GM12878 (cell line): ENCODE results near the gene TRAF3. TPM values are rescaled to one million over a fixed set of nuclear protein-coding genes. Genes with fewer than 3 reads are reported as not detected.

Experiments used
- ATAC-seq: fragments of 200-7000 bp; cut with Tn5 transposase; 3 replicates; pipeline ENCODE4 v1.9.1; 2020; ENCODE audit warnings: mild to moderate bottlenecking, moderate library complexity
- BruUV-seq: library from RNA; stranded (reverse); fragments of 400-500 nt; replicated peaks from 2 replicates; lab custom pipeline; 2021; lab: Mats Ljungman, UMichigan
- CTCF ChIA-PET: fragments of 300-600 bp; sonication (Branson Sonifier 250); formaldehyde crosslinking; extraction: SDS; loops from one replicate; lab custom pipeline; 2021; ENCODE audit warnings: inconsistent platforms; lab: Yijun Ruan, JAX
- POLR2A ChIA-PET: fragments of 350-600 bp; formaldehyde crosslinking; extraction: SDS; loops from one replicate; lab custom pipeline; 2021; ENCODE audit warnings: inconsistent platforms; lab: Charles Lee
- RAD21 ChIA-PET: fragments of 300-600 bp; sonication (Branson Sonifier 250); formaldehyde crosslinking; loops from one replicate; lab custom pipeline; 2023; ENCODE audit warnings: antibody characterized with exemption; ENCODE audit not compliant: unreplicated experiment; lab: Charles Lee
- SMC1A ChIA-PET: fragments of 300-600 bp; sonication (Branson Sonifier 250); formaldehyde crosslinking; loops from one replicate; lab custom pipeline; 2023; ENCODE audit not compliant: unreplicated experiment, uncharacterized antibody; lab: Charles Lee
- DNase-seq: peaks from one replicate; pipeline ENCODE4 v3.0.0-alpha.2; 2011; ENCODE audit warnings: low read depth, low spot score
- FAIRE-seq: peaks from 3 replicates; lab custom pipeline; 2011; peaks lifted over from hg19 to GRCh38; lab: Jason Lieb, UNC
- H2AFZ ChIP-seq: 2 replicates; pipeline ENCODE4 v1.6.0; 2011; ENCODE audit warnings: low read depth, low read length, control low read depth; ENCODE audit not compliant: control insufficient read depth
- H3K27ac ChIP-seq: 2 replicates; pipeline ENCODE4 v1.5.1; 2011; ENCODE audit warnings: control low read depth; ENCODE audit not compliant: control insufficient read depth, insufficient read depth
- H3K27me3 ChIP-seq, 2 experiments: replicated peaks in 1 of 2; 2 replicates each; pipeline versions ENCODE4 v1.6.0 to v1.6.1; 2011; ENCODE audit warnings: low read length in 1 of 2; ENCODE audit not compliant: control insufficient read depth in 2 of 2, insufficient read depth in 2 of 2
- H3K36me3 ChIP-seq, 2 experiments: 2 replicates each; pipeline ENCODE4 v1.5.1; 2011; ENCODE audit warnings: low read length in 1 of 2; ENCODE audit not compliant: control insufficient read depth in 2 of 2, insufficient read depth in 2 of 2
- H3K4me1 ChIP-seq: 2 replicates; pipeline ENCODE4 v1.6.1; 2011; ENCODE audit warnings: mild to moderate bottlenecking, low read length, moderate library complexity, mixed read lengths; ENCODE audit not compliant: control insufficient read depth, insufficient read depth
- H3K4me2 ChIP-seq: 2 replicates; pipeline ENCODE4 v1.6.0; 2011; ENCODE audit warnings: control low read depth; ENCODE audit not compliant: control insufficient read depth, insufficient read depth
- H3K4me3 ChIP-seq: fragments of 200-600 bp; sonication (generic); 2 replicates; pipeline ENCODE4 v1.5.1; 2016
- H3K79me2 ChIP-seq: 2 replicates; pipeline ENCODE4 v1.6.0; 2011; ENCODE audit warnings: low read length; ENCODE audit not compliant: control insufficient read depth, insufficient read depth
- H3K9ac ChIP-seq: 2 replicates; pipeline ENCODE4 v1.8.0; 2011; ENCODE audit warnings: low read length, control low read depth, mixed read lengths; ENCODE audit not compliant: control insufficient read depth, insufficient read depth
- H3K9me3 ChIP-seq: replicated peaks from 3 replicates; pipeline ENCODE4 v1.5.1; 2011; ENCODE audit warnings: mild to moderate bottlenecking, low read length; ENCODE audit not compliant: control insufficient read depth, insufficient read depth
- H4K20me1 ChIP-seq: 2 replicates; pipeline ENCODE4 v1.6.0; 2011; ENCODE audit not compliant: control insufficient read depth, insufficient read depth
- NFXL1 ChIP-seq: fragments of 450-650 bp; IDR thresholded peaks from 2 replicates; pipeline ENCODE4 v1.6.1; 2017; ENCODE audit warnings: antibody characterized with exemption, mild to moderate bottlenecking, borderline replicate concordance
- POLR2A ChIP-seq: IDR thresholded peaks from 2 replicates; pipeline ENCODE4 v1.6.1; 2011; ENCODE audit warnings: low read depth, mild to moderate bottlenecking, low read length
- POLR2AphosphoS2 ChIP-seq: IDR thresholded peaks from 2 replicates; pipeline ENCODE4 v1.6.1; 2011; ENCODE audit warnings: low read depth, mild to moderate bottlenecking, low read length, improper control_type of control experiment, moderate library complexity
- POLR2AphosphoS5 ChIP-seq: IDR thresholded peaks from 2 replicates; pipeline ENCODE4 v1.6.1; 2011; ENCODE audit warnings: mild to moderate bottlenecking, low read length, inconsistent platforms
- RUNX3 ChIP-seq: IDR thresholded peaks from 2 replicates; pipeline ENCODE4 v1.6.1; 2012; ENCODE audit warnings: low read length, inconsistent platforms
- ZBED1 ChIP-seq: IDR thresholded peaks from 2 replicates; pipeline ENCODE4 v1.6.1; 2016; ENCODE audit warnings: borderline replicate concordance
- WGBS: methylation state at CpG from one replicate; pipeline ENCODE4 v1.1.6; 2016; ENCODE audit warnings: low lambda C conversion rate; ENCODE audit not compliant: insufficient replicate concordance, insufficient coverage; ENCODE audit errors: missing lambda C conversion rate; 5-methylcytosine and 5-hydroxymethylcytosine counted together
- in situ Hi-C: fragments of 300-500 bp; cut with MboI; formaldehyde crosslinking; loops from 9 replicates; pipeline ENCODE4 v1.14.3; 2018; ENCODE audit warnings: mixed read lengths
- intact Hi-C: fragments of 100-400 bp; cut with micrococcal nuclease; formaldehyde crosslinking; loops from one replicate; pipeline ENCODE4 v1.14.2; 2022; ENCODE audit not compliant: unreplicated experiment
- polyA plus RNA-seq, 11 experiments: library from polyadenylated mRNA; depleted of rRNA in 4 of 11; unstranded in 6 of 11; stranded (reverse) in 5 of 11; fragments of >200 nt; fragmentation: Nextera tagmentation in 4 of 11; fragmentation: Illumina TruSeq in 1 of 11; extraction: Ambion mirVana in 4 of 11; extraction: Trizol in 1 of 11; gene quantifications; 1 replicate in 1 of 11; 2 replicates in 10 of 11; pipeline versions ENCODE4 v1.2.1 to v1.2.3, GENCODE V29; 2011 to 2016; ENCODE audit warnings: inconsistent platforms in 2 of 11, missing spikeins in 2 of 11, low read depth in 1 of 11
- total RNA-seq, 4 experiments: library from RNA; depleted of rRNA in 3 of 4; stranded (reverse); fragments of >200 nt in 3 of 4; fragmentation: Illumina TruSeq in 1 of 4; extraction: Trizol in 1 of 4; gene quantifications; 2 replicates each; pipeline versions ENCODE4 v1.2.1 to v1.2.3, GENCODE V29; 2013 to 2021
- TF ChIP-seq, protein P1 (sequence below): fragments of 450-650 bp; formaldehyde crosslinking; IDR thresholded peaks from 2 replicates; pipeline ENCODE4 v1.4.0; 2020; ENCODE audit warnings: mild to moderate bottlenecking, moderate library complexity

The TRAF3 gene
- total and polyA plus RNA-seq, 10 of the 15 experiments (the other 5 are each of a cell fraction or from before 2014, with no cell fraction given), result 3.0 to 70.1 (median 36.5) TPM

DNA sequence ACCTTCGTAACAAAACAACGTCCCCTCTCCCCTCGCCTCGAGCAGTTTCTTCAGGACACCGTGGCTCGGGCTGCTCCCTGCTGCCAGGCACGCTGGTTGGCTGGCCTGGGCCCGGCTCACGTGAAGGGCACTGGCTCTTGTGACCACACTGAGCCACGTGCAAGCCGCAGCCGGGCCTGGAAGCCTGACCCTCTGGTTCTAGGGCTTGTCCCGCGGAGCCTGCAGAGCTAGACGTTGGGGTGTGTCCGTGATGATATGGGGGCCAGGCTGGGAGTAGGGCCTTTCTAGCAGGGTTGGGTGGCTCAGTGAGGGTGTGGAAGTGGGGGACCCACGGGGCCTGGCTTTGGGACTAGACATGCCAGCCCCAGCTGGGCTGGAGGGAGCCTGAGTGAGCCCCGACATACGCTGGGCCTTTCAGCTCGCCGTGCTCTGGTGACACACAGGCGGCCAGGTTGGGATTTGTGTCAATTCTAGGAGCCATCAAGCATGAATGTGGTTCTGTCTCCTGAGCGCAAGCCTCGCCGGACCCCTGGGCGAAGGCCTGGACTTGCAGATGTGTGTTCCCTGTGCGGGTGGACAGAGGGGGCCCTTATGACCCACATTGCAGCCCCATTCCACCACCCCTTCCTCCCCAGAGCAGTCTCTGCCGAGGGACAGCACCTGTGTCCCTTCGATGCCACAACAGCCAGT, 131.7 kb downstream of the TRAF3 start:
- peaks cover 7% of the 10 kb centered on the region; the same call in 1 of the 2 replicates for H3K4me1 ChIP-seq
- no peak for TF ChIP-seq NFXL1
- TF ChIP-seq POLR2A, result peak; percentile 67; the same call in 1 of the 2 replicates
- POLR2A ChIA-PET, result no interaction called here
- H3K36me3 ChIP-seq, result peaks cover 22 to 23% of the 10 kb centered on the region in 2 experiments
- H3K27ac ChIP-seq, result no peak overlapping the region
- FAIRE-seq, result no peak
- no peaks in the 10 kb centered on the region for H3K27me3 ChIP-seq
- no peak overlapping the region for H2AFZ ChIP-seq
- no peaks in the 10 kb centered on the region for H3K9me3 ChIP-seq
- peak; percentile 4; the same call in 1 of the 3 replicates for ATAC-seq
- WGBS, result 95% methylated on average over 29 of the region's 29 CpGs
- no peaks in the 10 kb centered on the region for H4K20me1 ChIP-seq
- H3K4me2 ChIP-seq, result no peak overlapping the region
- H3K4me3 ChIP-seq, result no peak overlapping the region
- in situ Hi-C loops, result no loop called here
- CTCF ChIA-PET, result interaction anchor here (1.9 kb wide), 1 partner anchor 214 kb away, joined by 6 read pairs; no protein-coding TSS in a partner anchor
- no peak for DNase-seq
- SMC1A ChIA-PET, result no interaction called here
- no TSS peak for BruUV-seq
- H3K9ac ChIP-seq, result no peak overlapping the region
- intact Hi-C loops, result no loop called here
- RAD21 ChIA-PET, result interaction anchor here (0.7 kb wide), 1 partner anchor 214 kb away, joined by 3 read pairs; no protein-coding TSS in a partner anchor
- peaks cover 2% of the 10 kb centered on the region for H3K79me2 ChIP-seq

DNA sequence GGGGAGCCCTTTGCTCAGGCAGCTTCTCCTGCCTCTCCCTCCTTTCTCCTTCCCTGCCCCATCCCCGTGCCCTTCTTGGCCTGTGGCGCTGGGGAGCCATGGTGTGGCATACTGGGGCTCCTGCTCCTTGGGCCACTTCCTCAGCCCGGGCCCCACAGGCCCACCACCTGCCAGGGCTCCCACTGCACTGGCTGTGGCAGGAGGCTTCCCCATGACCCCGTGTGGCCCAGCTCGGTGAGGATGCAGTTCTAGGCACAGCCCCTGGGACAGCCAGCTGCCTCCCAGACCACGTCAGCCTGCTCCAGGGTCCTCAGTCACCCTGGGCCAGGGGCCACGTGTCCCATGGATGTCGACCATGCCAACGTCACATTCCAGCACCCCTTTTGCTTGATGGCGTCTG, 132.2 kb downstream of the TRAF3 start:
- H3K27ac ChIP-seq, result no peak overlapping the region
- TF ChIP-seq POLR2A, result peak; percentile 64
- TF ChIP-seq, protein P1, sequence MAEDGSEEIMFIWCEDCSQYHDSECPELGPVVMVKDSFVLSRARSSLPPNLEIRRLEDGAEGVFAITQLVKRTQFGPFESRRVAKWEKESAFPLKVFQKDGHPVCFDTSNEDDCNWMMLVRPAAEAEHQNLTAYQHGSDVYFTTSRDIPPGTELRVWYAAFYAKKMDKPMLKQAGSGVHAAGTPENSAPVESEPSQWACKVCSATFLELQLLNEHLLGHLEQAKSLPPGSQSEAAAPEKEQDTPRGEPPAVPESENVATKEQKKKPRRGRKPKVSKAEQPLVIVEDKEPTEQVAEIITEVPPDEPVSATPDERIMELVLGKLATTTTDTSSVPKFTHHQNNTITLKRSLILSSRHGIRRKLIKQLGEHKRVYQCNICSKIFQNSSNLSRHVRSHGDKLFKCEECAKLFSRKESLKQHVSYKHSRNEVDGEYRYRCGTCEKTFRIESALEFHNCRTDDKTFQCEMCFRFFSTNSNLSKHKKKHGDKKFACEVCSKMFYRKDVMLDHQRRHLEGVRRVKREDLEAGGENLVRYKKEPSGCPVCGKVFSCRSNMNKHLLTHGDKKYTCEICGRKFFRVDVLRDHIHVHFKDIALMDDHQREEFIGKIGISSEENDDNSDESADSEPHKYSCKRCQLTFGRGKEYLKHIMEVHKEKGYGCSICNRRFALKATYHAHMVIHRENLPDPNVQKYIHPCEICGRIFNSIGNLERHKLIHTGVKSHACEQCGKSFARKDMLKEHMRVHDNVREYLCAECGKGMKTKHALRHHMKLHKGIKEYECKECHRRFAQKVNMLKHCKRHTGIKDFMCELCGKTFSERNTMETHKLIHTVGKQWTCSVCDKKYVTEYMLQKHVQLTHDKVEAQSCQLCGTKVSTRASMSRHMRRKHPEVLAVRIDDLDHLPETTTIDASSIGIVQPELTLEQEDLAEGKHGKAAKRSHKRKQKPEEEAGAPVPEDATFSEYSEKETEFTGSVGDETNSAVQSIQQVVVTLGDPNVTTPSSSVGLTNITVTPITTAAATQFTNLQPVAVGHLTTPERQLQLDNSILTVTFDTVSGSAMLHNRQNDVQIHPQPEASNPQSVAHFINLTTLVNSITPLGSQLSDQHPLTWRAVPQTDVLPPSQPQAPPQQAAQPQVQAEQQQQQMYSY (CRISPR knock-in tag), result no peak
- TF ChIP-seq RUNX3, result no peak
- TF ChIP-seq POLR2AphosphoS2, result peak; percentile 66; the same call in 1 of the 2 replicates
- TF ChIP-seq ZBED1, result no peak
- peak; percentile 43; the same call in 1 of the 2 replicates for TF ChIP-seq POLR2AphosphoS5
- intact Hi-C loops, result no loop called here
- ChIA-PET CTCF (interaction anchor here (1.9 kb wide), 1 partner anchor 215 kb away, joined by 6 read pairs; no protein-coding TSS in a partner anchor), RAD21 (interaction anchor here (0.7 kb wide), 1 partner anchor 215 kb away, joined by 3 read pairs; no protein-coding TSS in a partner anchor), SMC1A (no interaction called here), POLR2A (no interaction called here)
- H3K4me3 ChIP-seq, result no peak overlapping the region
- BruUV-seq, result no TSS peak
- peaks cover 19 to 22% of the 10 kb centered on the region in 2 experiments for H3K36me3 ChIP-seq
- H3K79me2 ChIP-seq, result no peaks in the 10 kb centered on the region
- no peak overlapping the region for H3K4me2 ChIP-seq
- H3K9ac ChIP-seq, result no peak overlapping the region
- no peaks in the 10 kb centered on the region for H3K9me3 ChIP-seq
- in situ Hi-C loops, result no loop called here
- DNase-seq (no peak), ATAC-seq (peak; percentile 4), FAIRE-seq (no peak)
- H2AFZ ChIP-seq, result no peak overlapping the region
- no peaks in the 10 kb centered on the region for H4K20me1 ChIP-seq
- H3K27me3 ChIP-seq, result no peaks in the 10 kb centered on the region
- 87% methylated on average over 10 of the region's 10 CpGs for WGBS
- peaks cover 7% of the 10 kb centered on the region; the same call in 1 of the 2 replicates for H3K4me1 ChIP-seq
